Esophagus squamous epithelium (tissue), 5 donors: ENCODE results near the gene ACIN1. TPM values are rescaled to one million over a fixed set of nuclear protein-coding genes. Genes with fewer than 3 reads are reported as not detected.

Experiments
- DNase-seq: peaks from one replicate; lab custom pipeline; 2025; lab: John Stamatoyannopoulos, UW
- H3K27ac ChIP-seq, 4 donors: fragments of 200-600 bp; sonication (generic); one replicate each; pipeline ENCODE4 v1.5.1; 2016 to 2019; ENCODE audit warnings: mild to moderate bottlenecking in 1 of 4
- H3K27me3 ChIP-seq, 4 donors: fragments of 200-600 bp; sonication (generic); 1 replicate in 3 of 4; 2 replicates in 1 of 4; pipeline versions ENCODE4 v1.5.1 to v1.6.0; 2017 to 2021; ENCODE audit warnings: antibody characterized with exemption in 1 of 4
- H3K36me3 ChIP-seq, 3 donors: fragments of 200-600 bp; sonication (generic); one replicate each; pipeline ENCODE4 v1.5.1; 2016 to 2019
- H3K4me1 ChIP-seq, 3 donors: fragments of 200-600 bp; sonication (generic); one replicate each; pipeline ENCODE4 v1.5.1; 2017 to 2019
- H3K4me3 ChIP-seq, 4 donors: fragments of 200-600 bp; sonication (generic); 1 replicate in 3 of 4; 2 replicates in 1 of 4; pipeline ENCODE4 v1.5.1; 2016 to 2019; ENCODE audit warnings: mild to moderate bottlenecking in 2 of 4, moderate library complexity in 1 of 4
- H3K9me3 ChIP-seq, 3 donors: fragments of 200-600 bp; sonication (generic); one replicate each; pipeline ENCODE4 v1.5.1; 2016 to 2019
- CTCF ChIP-seq, 6 experiments: fragments of 450-650 bp in 4 of 6; fragments of 200-600 bp in 2 of 6; sonication (generic) in 2 of 6; IDR thresholded peaks; one replicate each; pipeline ENCODE4 v1.5.1; 2016 to 2019; ENCODE audit warnings: antibody characterized with exemption in 6 of 6, mild to moderate bottlenecking in 4 of 6, moderate library complexity in 4 of 6
- POLR2A ChIP-seq, 4 donors: fragments of 450-650 bp; IDR thresholded peaks; one replicate each; pipeline ENCODE4 v1.6.1; 2017; ENCODE audit warnings: antibody characterized with exemption in 4 of 4, mild to moderate bottlenecking in 4 of 4, moderate library complexity in 3 of 4
- WGBS, 2 donors: methylation state at CpG; one replicate each; pipeline ENCODE4 v1.1.5; 2018; 5-methylcytosine and 5-hydroxymethylcytosine counted together
- intact Hi-C: fragments of 100-400 bp; cut with DNase I; formaldehyde crosslinking; loops from one replicate; pipeline ENCODE4 v1.15.0; 2022
- total RNA-seq, 4 donors: library from RNA; depleted of rRNA; stranded (reverse); fragments of >200 nt; gene quantifications; one replicate each; pipeline ENCODE4 v1.1.0, GENCODE V29; 2016
- donor health status: DM: yes; HTN: yes; CAD: no.

ACIN1 gene
- total RNA-seq, 4 donors from 2014 or later, result 51.4 to 107 (median 83.0) TPM

- peaks cover 11 to 54% (median 25%) of the 10 kb centered on the region in 3 donors for H3K4me1 ChIP-seq
- H3K27ac ChIP-seq, result peak overlapping the region in 2 of 4 donors; percentile 77 to 81
- no peaks in the 10 kb centered on the region for H3K9me3 ChIP-seq
- 60 to 62% methylated on average over 5 of the region's 5 CpGs for WGBS, 2 donors
- TF ChIP-seq POLR2A (IDR thresholded peaks at IDR 0.05) (no peak), CTCF (IDR thresholded peaks at IDR 0.05) (peak; percentile 33 to 59 (median 46))
- no peak for DNase-seq
- peaks cover 21 to 99% (median 55%) of the 10 kb centered on the region in 3 donors for H3K36me3 ChIP-seq
- no peaks in the 10 kb centered on the region for H3K27me3 ChIP-seq
- H3K4me3 ChIP-seq, result no peak overlapping the region
- intact Hi-C loops, result no loop called here
These were observed 18.0 kb downstream of the ACIN1 start for GRCh38 chr14:23076785-23077408.

- intact Hi-C loops, result no loop called here
- H3K36me3 ChIP-seq, result peaks cover 21 to 79% (median 39%) of the 10 kb centered on the region in 3 donors
- TF ChIP-seq POLR2A (IDR thresholded peaks at IDR 0.05) (no peak), CTCF (IDR thresholded peaks at IDR 0.05) (no peak)
These were observed 20.0 kb downstream of the ACIN1 start for GRCh38 chr14:23074906-23075305.

GRCh38 chr14:23071921-23072539, 22.9 kb downstream of the ACIN1 start:
- H3K36me3 ChIP-seq, result peaks cover 31 to 76% (median 35%) of the 10 kb centered on the region in 3 donors
- 30 to 40% methylated on average over 5 of the region's 5 CpGs for WGBS, 2 donors
- intact Hi-C loops, result no loop called here

More at GRCh38 chr14:23074906-23075305, 20.0 kb downstream of the ACIN1 start:
- whole genome bisulfite sequencing, 2 donors, result 100% methylated on average over 1 of the region's 1 CpG
- Histone ChIP-seq H3K27me3 (no peaks in the 10 kb centered on the region), H3K4me3 (no peak overlapping the region), H3K27ac (no peak overlapping the region), H3K9me3 (no peaks in the 10 kb centered on the region), H3K4me1 (peaks cover 23 to 68% (median 39%) of the 10 kb centered on the region in 3 donors)
- DNase-seq, result no peak

GRCh38 chr14:23071244-23071920, 23.6 kb downstream of the ACIN1 start:
- TF ChIP-seq CTCF (IDR thresholded peaks at IDR 0.05) (peak in 1 of 6 experiments; percentile 30), POLR2A (IDR thresholded peaks at IDR 0.05) (peak in 2 of 4 donors; percentile 28 to 59)
- peak overlapping the region; percentile 73 to 92 (median 86) for H3K27ac ChIP-seq
- intact Hi-C loops, result no loop called here
- H3K4me3 ChIP-seq, result peak overlapping the region; percentile 39 to 84 (median 60)
- H3K9me3 ChIP-seq, result no peaks in the 10 kb centered on the region
- peaks cover 26 to 53% (median 29%) of the 10 kb centered on the region in 3 donors for H3K4me1 ChIP-seq
- DNase-seq, result no peak
- 1 to 2% methylated on average over 10 to 14 of the region's 14 CpGs for WGBS, 2 donors
- no peaks in the 10 kb centered on the region for H3K27me3 ChIP-seq
- H3K36me3 ChIP-seq, result peaks cover 30 to 76% (median 37%) of the 10 kb centered on the region in 3 donors

More at GRCh38 chr14:23071921-23072539, 22.9 kb downstream of the ACIN1 start:
- Histone ChIP-seq H3K4me3 (peak overlapping the region in 3 of 4 donors; percentile 57 to 84 (median 64)), H3K27me3 (no peaks in the 10 kb centered on the region), H3K4me1 (peaks cover 26 to 59% (median 29%) of the 10 kb centered on the region in 3 donors), H3K27ac (peak overlapping the region; percentile 73 to 92 (median 86)), H3K9me3 (no peaks in the 10 kb centered on the region)
- TF ChIP-seq POLR2A (IDR thresholded peaks at IDR 0.05) (no peak), CTCF (IDR thresholded peaks at IDR 0.05) (no peak)
- no peak for DNase-seq
